H9 (cell line): Measurements from ENCODE around the gene DLG2. TPM values are rescaled to one million over a fixed set of nuclear protein-coding genes. Genes with fewer than 3 reads are reported as not detected.

ENCODE experiments used
- DNase-seq: peaks from one replicate; pipeline ENCODE4 v3.0.0-alpha.2; 2017
- H2AFZ ChIP-seq: one replicate; pipeline ENCODE4 v1.6.1; 2013; ENCODE audit warnings: mild to moderate bottlenecking, low read length, control low read depth, moderate library complexity
- H2AK5ac ChIP-seq: 2 replicates; pipeline ENCODE4 v1.6.1; 2013; ENCODE audit warnings: low read length, control low read depth, mixed read lengths; ENCODE audit not compliant: insufficient read length
- H2BK120ac ChIP-seq: one replicate; pipeline ENCODE4 v1.6.1; 2013; ENCODE audit warnings: low read depth, mild to moderate bottlenecking, low read length, control low read depth, inconsistent platforms; ENCODE audit not compliant: poor library complexity, severe bottlenecking
- H2BK12ac ChIP-seq: 2 replicates; pipeline ENCODE4 v1.6.1; 2013; ENCODE audit warnings: low read length, control low read depth, mixed read lengths, low read depth; ENCODE audit not compliant: insufficient read length
- H2BK15ac ChIP-seq: 2 replicates; pipeline ENCODE4 v1.6.1; 2013; ENCODE audit warnings: low read depth, low read length, control low read depth
- H2BK20ac ChIP-seq: one replicate; pipeline ENCODE4 v1.6.1; 2013; ENCODE audit warnings: low read depth, mild to moderate bottlenecking, low read length, control low read depth, inconsistent platforms; ENCODE audit not compliant: poor library complexity, severe bottlenecking
- H2BK5ac ChIP-seq: 2 replicates; pipeline ENCODE4 v1.6.1; 2013; ENCODE audit warnings: low read length, control low read depth, mixed read lengths; ENCODE audit not compliant: insufficient read length
- H3K14ac ChIP-seq: 2 replicates; pipeline ENCODE4 v1.6.1; 2013; ENCODE audit warnings: low read length, control low read depth; ENCODE audit not compliant: insufficient read depth
- H3K18ac ChIP-seq: 2 replicates; pipeline ENCODE4 v1.6.1; 2013; ENCODE audit warnings: low read depth, mild to moderate bottlenecking, mixed read lengths, low read length, control low read depth; ENCODE audit not compliant: insufficient read length
- H3K23ac ChIP-seq: 2 replicates; pipeline ENCODE4 v1.6.1; 2013; ENCODE audit warnings: low read length, control low read depth, mixed read lengths, low read depth; ENCODE audit not compliant: insufficient read length
- H3K23me2 ChIP-seq: 2 replicates; pipeline ENCODE4 v1.6.1; 2013; ENCODE audit warnings: low read depth, mild to moderate bottlenecking, mixed read lengths, low read length, control low read depth; ENCODE audit not compliant: insufficient read length, poor library complexity, severe bottlenecking
- H3K27ac ChIP-seq: 2 replicates; pipeline ENCODE4 v1.5.1; 2013; ENCODE audit warnings: low read length, control low read depth, mixed read lengths, low read depth; ENCODE audit not compliant: insufficient read length
- H3K27me3 ChIP-seq: 2 replicates; pipeline ENCODE4 v1.6.1; 2013; ENCODE audit warnings: low read length, control low read depth, inconsistent platforms; ENCODE audit not compliant: insufficient read depth
- H3K4ac ChIP-seq: 2 replicates; pipeline ENCODE4 v1.6.1; 2013; ENCODE audit warnings: low read depth, mild to moderate bottlenecking, control low read depth, inconsistent platforms, low read length, moderate library complexity
- H3K4me1 ChIP-seq: 2 replicates; pipeline ENCODE4 v1.6.1; 2013; ENCODE audit warnings: low read length, control low read depth, inconsistent platforms; ENCODE audit not compliant: insufficient read depth
- H3K4me2 ChIP-seq: 2 replicates; pipeline ENCODE4 v1.6.1; 2013; ENCODE audit warnings: low read length, control low read depth, mixed read lengths; ENCODE audit not compliant: insufficient read length, insufficient read depth
- H3K56ac ChIP-seq: 2 replicates; pipeline ENCODE4 v1.6.1; 2013; ENCODE audit warnings: low read depth, mild to moderate bottlenecking, mixed read lengths, low read length, control low read depth; ENCODE audit not compliant: insufficient read length
- H3K79me1 ChIP-seq: 2 replicates; pipeline ENCODE4 v1.6.1; 2013; ENCODE audit warnings: low read depth, mild to moderate bottlenecking, moderate library complexity, low read length, control low read depth, inconsistent platforms; ENCODE audit not compliant: insufficient read depth, poor library complexity, severe bottlenecking
- H3K79me2 ChIP-seq: 2 replicates; pipeline ENCODE4 v1.6.1; 2013; ENCODE audit warnings: low read length, control low read depth, inconsistent platforms; ENCODE audit not compliant: insufficient read depth
- H3K9ac ChIP-seq: 2 replicates; pipeline ENCODE4 v1.6.1; 2013; ENCODE audit warnings: low read length, control low read depth, mixed read lengths; ENCODE audit not compliant: insufficient read length; ENCODE audit errors: extremely low read depth
- H3K9me3 ChIP-seq: one replicate; pipeline ENCODE4 v1.6.1; 2013; ENCODE audit warnings: low read depth, low read length, inconsistent platforms; ENCODE audit not compliant: control insufficient read depth
- H3T11ph ChIP-seq: one replicate; pipeline ENCODE4 v1.6.1; 2013; ENCODE audit warnings: mild to moderate bottlenecking, low read length, control low read depth, inconsistent platforms
- H4K20me1 ChIP-seq: one replicate; pipeline ENCODE4 v1.6.1; 2013; ENCODE audit not compliant: control insufficient read depth, insufficient read length, insufficient read depth
- H4K5ac ChIP-seq: 2 replicates; pipeline ENCODE4 v1.6.1; 2013; ENCODE audit warnings: low read depth, mild to moderate bottlenecking, mixed read lengths, low read length, control low read depth; ENCODE audit not compliant: insufficient read length
- H4K8ac ChIP-seq: replicated peaks from 2 replicates; pipeline ENCODE4 v1.6.1; 2013; ENCODE audit warnings: low read length, control low read depth, mixed read lengths, low read depth; ENCODE audit not compliant: insufficient read length
- H4K91ac ChIP-seq: 2 replicates; pipeline ENCODE4 v1.6.1; 2013; ENCODE audit warnings: low read depth, mild to moderate bottlenecking, moderate library complexity, mixed read lengths, low read length, control low read depth; ENCODE audit not compliant: insufficient read length
- H3K27ac Mint-ChIP-seq, 3 experiments: 2 replicates in 2 of 3; 3 replicates in 1 of 3; pipeline ENCODE4 v1.8.0; 2020 to 2021; ENCODE audit warnings: mixed read lengths in 3 of 3, mild to moderate bottlenecking in 1 of 3, moderate library complexity in 1 of 3
- H3K27me3 Mint-ChIP-seq: 2 replicates; pipeline ENCODE4 v1.8.0; 2021; ENCODE audit warnings: low read depth, mild to moderate bottlenecking, moderate library complexity, mixed read lengths
- H3K36me3 Mint-ChIP-seq, 3 experiments: 2 replicates in 2 of 3; 3 replicates in 1 of 3; pipeline ENCODE4 v1.8.0; 2020 to 2021; ENCODE audit warnings: low read depth in 3 of 3, mixed read lengths in 3 of 3; ENCODE audit not compliant: insufficient read depth in 1 of 3
- H3K4me1 Mint-ChIP-seq, 2 experiments: 2 replicates each; pipeline ENCODE4 v1.8.0; 2020; ENCODE audit warnings: mixed read lengths in 2 of 2
- H3K4me3 Mint-ChIP-seq, 2 experiments: 2 replicates in 1 of 2; 3 replicates in 1 of 2; pipeline ENCODE4 v1.8.0; 2020 to 2021; ENCODE audit warnings: mild to moderate bottlenecking in 2 of 2, mixed read lengths in 2 of 2, moderate library complexity in 1 of 2
- H3K9me3 Mint-ChIP-seq, 2 experiments: 2 replicates in 1 of 2; 3 replicates in 1 of 2; pipeline ENCODE4 v1.8.0; 2020; ENCODE audit warnings: mild to moderate bottlenecking in 2 of 2, mixed read lengths in 2 of 2, moderate library complexity in 1 of 2
- CTCF ChIP-seq: fragments of 200-600 bp; sonication (generic); conservative IDR thresholded peaks from 3 replicates; pipeline ENCODE4 v1.8.0; 2021; ENCODE audit warnings: antibody characterized with exemption, mild to moderate bottlenecking
- WGBS: extraction: QIAGEN DNeasy Blood & Tissue Kit; methylation state at CpG from one replicate; pipeline ENCODE4 v1.1.7; 2013; ENCODE audit warnings: missing lambda C conversion rate, low lambda C conversion rate, mixed read lengths; ENCODE audit not compliant: insufficient read length; ENCODE audit errors: extremely low coverage; 5-methylcytosine and 5-hydroxymethylcytosine counted together
- total RNA-seq: library from RNA; stranded (reverse); gene quantifications from 2 replicates; pipeline ENCODE4 v1.2.1, GENCODE V29; 2021

Gene DLG2
- total RNA-seq, 1 experiment from 2014 or later = 8.0 TPM

- H2AK5ac ChIP-seq = no peak overlapping the region
- no peaks in the 10 kb centered on the region for H3K79me2 ChIP-seq
- no peaks in the 10 kb centered on the region for H4K20me1 ChIP-seq
- peak overlapping the region; percentile 60 for H3K9ac ChIP-seq
- TF ChIP-seq CTCF = no peak
- peaks cover 21% of the 10 kb centered on the region for H3K27me3 Mint-ChIP-seq
- no CpG with 5 or more reads among the region's 29 CpGs for WGBS
- no peak overlapping the region for H4K8ac ChIP-seq
- H4K91ac ChIP-seq = no peak overlapping the region
- no peak overlapping the region for H3T11ph ChIP-seq
- no peak overlapping the region for H2AFZ ChIP-seq
- H3K9me3 Mint-ChIP-seq = no peaks in the 10 kb centered on the region
- H3K79me1 ChIP-seq = no peaks in the 10 kb centered on the region
- H3K23me2 ChIP-seq = peaks cover 7% of the 10 kb centered on the region
- no peak overlapping the region for H3K14ac ChIP-seq
- no peaks in the 10 kb centered on the region for H3K4me1 ChIP-seq
- H3K27me3 ChIP-seq = peaks cover 2% of the 10 kb centered on the region; the same call in 1 of the 2 replicates
- peak; percentile 63 for DNase-seq
- no peak overlapping the region for H2BK15ac ChIP-seq
- peak overlapping the region; percentile 63 for H3K18ac ChIP-seq
- no peak overlapping the region for H3K56ac ChIP-seq
- H3K27ac ChIP-seq = no peak overlapping the region
- no peak overlapping the region for H2BK5ac ChIP-seq
- H3K4me2 ChIP-seq = peak overlapping the region; percentile 89
- no peaks in the 10 kb centered on the region for H3K9me3 ChIP-seq
- H2BK12ac ChIP-seq = no peak overlapping the region
- H3K27ac Mint-ChIP-seq = peak overlapping the region in 1 of 3 experiments; percentile 90; a peak in 3 of 7 replicates
- H4K5ac ChIP-seq = no peak overlapping the region
- H3K4ac ChIP-seq = no peak overlapping the region
- no peak overlapping the region for H2BK120ac ChIP-seq
- H3K4me1 Mint-ChIP-seq = peaks cover 21 to 26% of the 10 kb centered on the region in 2 experiments
- H3K23ac ChIP-seq = no peak overlapping the region
- H2BK20ac ChIP-seq = no peak overlapping the region
- H3K4me3 Mint-ChIP-seq = peak overlapping the region; percentile 79 to 92
- no peaks in the 10 kb centered on the region for H3K36me3 Mint-ChIP-seq
These were observed 906.3 kb downstream of the DLG2 start for GRCh38 chr11:84720706-84721402.
